Bronchial epithelial cell (primary cell): ENCODE measurements around the gene TRIM69. TPM values are rescaled to one million over a fixed set of nuclear protein-coding genes. Genes with fewer than 3 reads are reported as not detected.
"Not testable (repeated sequence)": the region's sequence is repeated elsewhere in the genome, so short reads cannot be mapped to it uniquely, and the experiment has no call there.

Experiments used
- DNase-seq: peaks from one replicate; pipeline ENCODE4 v3.0.0-alpha.2; 2010; ENCODE audit warnings: low read depth
- FAIRE-seq: peaks from 2 replicates; lab custom pipeline; 2011; peaks lifted over from hg19 to GRCh38; lab: Jason Lieb, UNC
- H3K27me3 ChIP-seq: 2 replicates; pipeline ENCODE4 v1.5.1; 2011; ENCODE audit warnings: low read length; ENCODE audit not compliant: control insufficient read depth, insufficient read depth
- H3K36me3 ChIP-seq: 2 replicates; pipeline ENCODE4 v1.5.1; 2011; ENCODE audit warnings: low read length; ENCODE audit not compliant: control insufficient read depth, insufficient read depth
- H3K4me3 ChIP-seq: 2 replicates; pipeline ENCODE4 v1.5.1; 2011; ENCODE audit warnings: mild to moderate bottlenecking, low read depth, low read length, control low read depth
- CTCF ChIP-seq: IDR thresholded peaks from 2 replicates; pipeline ENCODE4 v1.5.1; 2011; ENCODE audit warnings: mild to moderate bottlenecking, moderate library complexity, low read length, control low read depth, inconsistent platforms; ENCODE audit not compliant: insufficient read depth, severe bottlenecking
- total RNA-seq: library from RNA; depleted of rRNA; stranded (reverse); fragments of >200 nt; gene quantifications from 2 replicates; pipeline ENCODE4 v1.2.1, GENCODE V29; 2014

Gene TRIM69
- total RNA-seq, 1 donor from 2014 or later, result 7.1 TPM

DNA sequence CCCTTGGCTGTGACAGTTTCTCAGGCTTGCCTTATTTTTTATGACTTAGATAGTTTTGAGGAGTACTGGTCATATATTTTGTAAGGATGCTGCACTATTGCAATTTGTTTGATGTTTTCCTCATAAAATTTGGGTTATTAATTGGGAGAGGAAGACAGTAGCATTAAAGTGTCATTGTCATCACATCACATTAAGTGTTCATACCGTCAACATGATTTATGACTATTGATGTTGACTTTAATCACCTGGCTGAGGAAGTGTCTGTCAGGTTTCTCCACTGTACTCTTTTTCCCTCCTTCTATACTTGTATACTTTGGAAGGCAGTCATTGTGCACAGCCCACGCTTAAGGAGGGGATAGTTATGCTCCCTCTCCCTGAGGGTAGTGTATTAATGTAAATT is 26.9 kb downstream of the TRIM69 start:
- no peak for DNase-seq
- FAIRE-seq, result no peak
- H3K36me3 ChIP-seq, result no peaks in the 10 kb centered on the region
- H3K27me3 ChIP-seq, result peaks cover 2% of the 10 kb centered on the region
- TF ChIP-seq CTCF, result no peak
- H3K4me3 ChIP-seq, result no peak overlapping the region

DNA sequence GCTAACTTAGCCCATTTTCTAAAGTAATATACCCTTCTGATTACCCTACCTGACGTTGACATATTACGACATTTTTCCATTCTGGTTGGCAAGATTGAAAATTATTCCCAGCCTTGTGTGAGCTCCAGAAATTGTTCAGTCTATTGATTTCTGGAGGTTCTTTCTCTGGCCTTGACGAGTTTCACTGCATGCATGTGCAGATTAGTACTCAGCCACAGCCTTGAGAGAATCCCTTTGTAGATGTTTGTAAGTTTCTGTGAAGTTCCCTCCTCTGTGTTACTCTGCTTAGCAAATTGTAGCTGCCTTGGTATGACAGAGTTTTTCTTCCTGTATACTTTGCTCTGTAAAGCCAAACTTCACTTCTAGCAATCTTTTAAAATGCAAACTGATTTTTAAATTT is 27.5 kb downstream of the TRIM69 start:
- H3K27me3 ChIP-seq, result no peaks in the 10 kb centered on the region
- no peak for TF ChIP-seq CTCF
- no peak overlapping the region for H3K4me3 ChIP-seq
- FAIRE-seq (no peak), DNase-seq (no peak)
- H3K36me3 ChIP-seq, result no peaks in the 10 kb centered on the region

- no peak for TF ChIP-seq CTCF
- FAIRE-seq (no peak), DNase-seq (no peak)
- no peaks in the 10 kb centered on the region for H3K27me3 ChIP-seq
- H3K4me3 ChIP-seq, result no peak overlapping the region
- no peaks in the 10 kb centered on the region for H3K36me3 ChIP-seq
Observed at GRCh38 chr15:44765036-44765435, 28.7 kb downstream of the TRIM69 start.

DNA sequence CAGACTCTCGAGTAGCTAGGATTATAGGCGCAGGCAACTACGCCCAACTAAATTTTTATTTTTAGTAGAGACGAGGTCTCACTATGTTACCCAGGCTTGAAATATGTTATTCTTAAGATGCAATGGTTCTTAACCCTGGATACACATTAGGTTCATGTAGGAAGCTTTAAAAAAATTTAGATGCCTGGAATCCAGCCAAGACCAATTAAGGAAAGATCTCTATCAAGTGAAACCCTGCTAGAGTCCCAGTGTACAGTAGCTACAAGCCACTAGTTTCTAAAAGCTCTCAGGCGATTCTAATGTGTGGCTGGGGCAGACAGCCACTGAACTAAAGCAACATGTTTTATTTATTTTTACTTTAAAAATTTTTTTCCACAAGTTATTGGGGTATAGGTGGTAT is 33.2 kb downstream of the TRIM69 start:
- no peak for DNase-seq

DNA sequence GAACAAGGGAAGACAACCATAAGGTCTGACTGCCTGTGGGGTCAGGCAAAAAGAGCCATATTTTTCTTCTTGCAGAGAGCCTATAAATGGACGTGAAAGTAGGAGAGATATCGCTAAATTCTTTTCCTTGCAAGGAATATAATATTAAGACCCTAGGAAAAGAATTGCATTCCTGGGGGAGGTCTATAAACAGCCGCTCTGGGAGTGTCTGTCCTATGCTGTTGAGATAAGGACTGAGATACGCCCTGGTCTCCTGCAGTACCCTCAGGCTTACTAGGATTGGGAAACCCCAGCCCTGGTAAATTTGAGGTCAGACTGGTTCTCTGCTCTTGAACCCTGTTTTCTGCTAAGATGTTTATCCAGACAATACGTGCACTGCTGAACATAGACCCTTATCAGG is 34.4 kb downstream of the TRIM69 start:
- H3K27me3 ChIP-seq, FAIRE-seq, H3K4me3 ChIP-seq, DNase-seq, H3K36me3 ChIP-seq: not testable (repeated sequence)

More for the DNA sequence above, 33.2 kb downstream of the TRIM69 start:
- no peaks in the 10 kb centered on the region for H3K27me3 ChIP-seq
- FAIRE-seq, result no peak
- TF ChIP-seq CTCF, result no peak
- H3K36me3 ChIP-seq, result no peaks in the 10 kb centered on the region
- no peak overlapping the region for H3K4me3 ChIP-seq

GRCh38 chr15:44775953-44776352 is 39.6 kb downstream of the TRIM69 start:
- FAIRE-seq (no peak), DNase-seq (peak; percentile 66)
- no peaks in the 10 kb centered on the region for H3K36me3 ChIP-seq
- TF ChIP-seq CTCF, result no peak
- no peaks in the 10 kb centered on the region for H3K27me3 ChIP-seq
- no peak overlapping the region for H3K4me3 ChIP-seq
